ENCODE measurements around the gene PDE9A.
A peak's percentile ranks its signal among the peaks of the same experiment; 100 is the strongest.
"Not testable (repeated sequence)": the region's sequence is repeated elsewhere in the genome, so short reads cannot be mapped to it uniquely, and the experiment has no call there.

The PDE9A gene

GRCh38 chr21:42617486-42617885 lies 35.9 kb upstream of the PDE9A start:
- DNase-seq (no peak), ATAC-seq (replicated peaks) (no peak)
- H3K27me3 Mint-ChIP-seq: peaks cover 26 to 32% of the 10 kb centered on the region in 2 donors
- H3K4me1 Mint-ChIP-seq: no peaks in the 10 kb centered on the region
- H3K36me3 Mint-ChIP-seq: no peaks in the 10 kb centered on the region
- peaks cover 0 to 7% of the 10 kb centered on the region in 2 donors for H3K9me3 Mint-ChIP-seq
- no peak overlapping the region for H3K27ac Mint-ChIP-seq
- no peak overlapping the region for H3K4me3 Mint-ChIP-seq

DNA sequence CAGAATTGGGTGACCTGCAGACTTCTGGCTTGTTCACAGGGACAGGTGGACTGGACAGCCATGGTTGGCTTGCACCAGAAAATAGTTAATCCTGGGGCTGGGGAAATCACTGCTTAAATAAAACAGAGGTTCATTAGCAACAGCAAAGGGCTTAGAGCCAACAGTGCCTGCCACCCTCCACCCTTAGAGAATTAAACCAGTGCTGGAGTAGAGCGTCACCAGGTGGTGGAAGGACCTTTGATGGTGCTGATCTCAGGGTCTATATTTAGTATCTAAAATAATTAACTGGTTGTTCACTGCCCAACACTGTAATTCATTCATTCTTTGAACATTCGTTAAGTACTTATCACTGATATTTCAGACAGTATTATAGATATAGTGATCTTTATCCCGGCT lies 34.7 kb upstream of the PDE9A start:
- Mint-ChIP-seq H3K27ac (no peak overlapping the region), H3K9me3 (peaks cover 0 to 3% of the 10 kb centered on the region in 2 donors), H3K4me1 (peaks cover 0 to under 1% of the 10 kb centered on the region in 2 donors)

DNA sequence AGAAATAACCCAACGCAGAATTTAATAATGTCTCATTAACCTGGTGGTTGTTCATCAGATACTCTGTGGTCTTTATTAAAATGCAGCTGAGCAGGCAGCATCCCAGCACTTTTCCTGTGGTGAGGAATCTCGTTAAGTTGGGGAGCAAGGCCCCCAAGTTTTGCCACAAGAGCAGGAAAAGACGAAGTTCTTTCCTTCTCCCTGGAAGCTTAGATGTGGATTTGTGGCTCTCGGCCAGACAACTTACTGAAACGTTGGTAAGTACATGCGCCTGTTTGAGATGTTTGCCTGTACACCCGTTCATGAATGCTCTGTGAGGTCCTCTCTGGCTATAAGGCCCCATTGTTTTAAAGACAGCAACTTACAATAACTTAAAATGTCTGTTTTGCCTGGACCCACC lies 34.3 kb upstream of the PDE9A start:
- DNase-seq: no peak
- H3K4me3 Mint-ChIP-seq: no peak overlapping the region
- H3K4me1 Mint-ChIP-seq: peaks cover 0 to 5% of the 10 kb centered on the region in 2 donors
- peaks cover 0 to 3% of the 10 kb centered on the region in 2 donors for H3K9me3 Mint-ChIP-seq
- no peaks in the 10 kb centered on the region for H3K36me3 Mint-ChIP-seq
- no peak overlapping the region for H3K27ac Mint-ChIP-seq
- ATAC-seq (replicated peaks): no peak
- H3K27me3 Mint-ChIP-seq: peaks cover 30 to 32% of the 10 kb centered on the region in 2 donors

More for the DNA sequence above, 34.7 kb upstream of the PDE9A start:
- H3K4me3 Mint-ChIP-seq: no peak overlapping the region
- no peak for ATAC-seq (replicated peaks)
- peaks cover 26 to 32% of the 10 kb centered on the region in 2 donors for H3K27me3 Mint-ChIP-seq
- H3K36me3 Mint-ChIP-seq: no peaks in the 10 kb centered on the region
- no peak for DNase-seq

DNA sequence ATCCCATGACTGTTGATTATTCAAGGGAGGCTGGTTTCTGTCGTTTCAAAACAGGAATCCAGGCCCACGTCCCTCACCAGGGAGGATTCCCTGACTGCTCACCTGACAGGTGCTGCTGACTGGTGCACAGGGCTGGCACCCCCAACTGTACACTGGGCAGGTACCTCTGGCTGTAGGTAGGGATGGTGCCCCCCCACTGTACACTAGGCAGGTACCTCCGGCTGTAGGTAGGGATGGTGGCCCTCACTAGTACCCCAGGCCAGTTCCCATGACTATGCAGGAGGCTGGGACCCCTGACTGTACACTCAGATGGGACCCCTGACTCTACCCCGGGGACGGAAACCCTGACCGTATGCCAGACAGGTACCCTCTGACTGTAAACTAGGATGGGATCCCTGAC lies 33.6 kb upstream of the PDE9A start:
- Mint-ChIP-seq H3K4me3 (no peak overlapping the region), H3K27ac (no peak overlapping the region), H3K36me3 (no peaks in the 10 kb centered on the region), H3K4me1 (peaks cover 4 to 11% of the 10 kb centered on the region in 2 donors), H3K27me3 (peaks cover 30 to 32% of the 10 kb centered on the region in 2 donors), H3K9me3 (peaks cover 0 to 3% of the 10 kb centered on the region in 2 donors)
- ATAC-seq (replicated peaks): no peak
- DNase-seq: no peak

DNA sequence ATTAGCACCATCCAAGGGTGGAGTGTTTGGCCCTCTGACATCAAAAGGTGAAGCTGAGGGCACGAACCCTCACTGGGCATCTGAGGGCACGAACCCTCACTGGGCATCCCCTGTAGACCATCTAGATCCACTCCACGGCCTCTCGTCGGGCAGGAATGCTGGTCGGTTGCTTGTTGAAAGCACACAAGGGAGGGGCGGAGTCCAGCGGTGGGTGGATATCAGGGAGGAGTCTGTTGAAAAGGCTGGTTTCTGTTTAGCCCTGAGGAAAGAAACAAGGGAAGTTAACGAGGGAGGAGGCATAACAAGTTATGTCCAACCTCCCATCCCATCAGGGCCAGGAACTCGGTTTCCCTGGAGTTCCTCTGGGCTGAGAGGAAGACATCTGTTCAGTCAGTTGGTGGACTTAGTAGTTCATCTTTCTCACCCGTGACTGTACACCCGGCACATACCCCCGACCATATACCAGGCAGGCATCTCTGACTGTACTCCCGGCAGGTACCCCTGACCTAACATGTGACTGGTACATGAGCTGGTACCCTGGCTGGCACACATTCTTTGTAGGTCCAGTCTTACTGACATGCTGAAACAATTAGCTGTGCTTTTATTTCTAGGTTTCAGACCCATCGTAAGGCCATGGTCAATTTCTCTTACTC lies 32.1 kb upstream of the PDE9A start:
- H3K27me3 Mint-ChIP-seq: peaks cover 32 to 33% of the 10 kb centered on the region in 2 donors
- no peaks in the 10 kb centered on the region for H3K36me3 Mint-ChIP-seq

DNA sequence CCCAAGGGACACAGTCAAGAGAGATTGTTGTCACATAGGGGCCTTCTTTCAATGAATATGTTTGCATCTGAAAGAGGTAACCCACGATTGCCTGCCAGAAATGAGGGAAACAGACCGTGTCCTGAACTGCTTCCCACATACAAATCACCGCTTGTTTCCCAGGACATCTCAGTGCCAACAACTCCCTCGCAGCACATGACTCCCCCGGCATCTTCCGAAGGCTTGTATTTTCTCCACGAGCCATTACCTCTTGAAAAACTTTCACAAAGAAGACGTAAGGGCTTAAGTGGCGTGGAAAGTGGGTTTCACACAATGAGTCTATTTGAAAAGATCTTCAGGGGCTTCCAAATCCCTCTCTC lies 31.6 kb upstream of the PDE9A start:
- no peaks in the 10 kb centered on the region for H3K36me3 Mint-ChIP-seq
- ATAC-seq (replicated peaks): no peak
- no peak overlapping the region for H3K4me3 Mint-ChIP-seq
- H3K27me3 Mint-ChIP-seq: peaks cover 35 to 38% of the 10 kb centered on the region in 2 donors
- H3K4me1 Mint-ChIP-seq: peaks cover 4 to 11% of the 10 kb centered on the region in 2 donors
- DNase-seq: no peak
- peaks cover 0 to 3% of the 10 kb centered on the region in 2 donors for H3K9me3 Mint-ChIP-seq
- H3K27ac Mint-ChIP-seq: no peak overlapping the region

More for the DNA sequence above, 32.1 kb upstream of the PDE9A start:
- H3K4me3 Mint-ChIP-seq: no peak overlapping the region
- ATAC-seq (replicated peaks): no peak
- no peak for DNase-seq
- H3K9me3 Mint-ChIP-seq: peaks cover 0 to 3% of the 10 kb centered on the region in 2 donors
- peaks cover 4 to 11% of the 10 kb centered on the region in 2 donors for H3K4me1 Mint-ChIP-seq
- no peak overlapping the region for H3K27ac Mint-ChIP-seq

GRCh38 chr21:42622284-42622683 lies 31.1 kb upstream of the PDE9A start:
- Mint-ChIP-seq H3K36me3 (no peaks in the 10 kb centered on the region), H3K27ac (no peak overlapping the region), H3K4me3 (no peak overlapping the region), H3K9me3 (peaks cover 0 to 3% of the 10 kb centered on the region in 2 donors), H3K27me3 (peaks cover 38 to 42% of the 10 kb centered on the region in 2 donors), H3K4me1 (peaks cover 4 to 11% of the 10 kb centered on the region in 2 donors)
- ATAC-seq (replicated peaks): no peak
- DNase-seq: no peak

- Mint-ChIP-seq H3K4me3 (no peak overlapping the region), H3K9me3 (peaks cover 0 to 3% of the 10 kb centered on the region in 2 donors), H3K27me3 (peaks cover 27 to 34% of the 10 kb centered on the region in 2 donors), H3K36me3 (no peaks in the 10 kb centered on the region), H3K27ac (no peak overlapping the region), H3K4me1 (peaks cover 4 to 11% of the 10 kb centered on the region in 2 donors)
- DNase-seq (no peak), ATAC-seq (replicated peaks) (no peak)
Measured at GRCh38 chr21:42623694-42624093, 29.7 kb upstream of the PDE9A start.

DNA sequence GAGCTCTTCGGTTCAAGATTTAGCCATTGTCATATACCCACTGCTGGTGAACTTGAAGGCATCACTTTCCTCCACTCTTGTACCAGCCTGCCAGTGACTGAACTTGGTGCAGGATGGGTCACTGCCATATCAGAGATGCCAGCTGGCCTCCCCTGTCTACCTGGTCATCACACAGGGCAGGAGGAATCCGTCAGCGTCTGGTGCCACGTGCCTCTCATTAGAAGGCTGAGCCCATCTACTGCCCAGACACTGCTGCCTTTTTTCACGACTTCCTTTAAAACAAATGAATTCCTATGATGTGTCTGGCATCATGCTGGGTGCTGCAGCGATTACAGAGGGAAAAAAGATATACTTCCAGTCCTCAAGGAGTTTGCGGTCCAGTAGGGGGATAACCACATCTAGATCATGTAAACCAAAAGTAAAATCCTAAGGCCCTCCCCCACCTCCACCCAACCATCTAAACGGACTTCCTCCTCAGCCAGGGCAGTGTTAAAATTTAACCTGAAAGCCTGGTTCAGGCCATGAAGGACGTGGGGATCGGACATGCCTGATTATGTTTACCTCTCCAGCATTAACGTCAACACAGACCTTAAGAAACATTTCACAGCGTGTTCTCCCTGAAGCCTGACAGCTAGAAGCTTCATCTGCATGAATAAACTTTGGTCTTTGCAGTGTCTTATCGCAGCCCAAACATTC lies 29.2 kb upstream of the PDE9A start:
- H3K27me3 Mint-ChIP-seq: peaks cover 25 to 30% of the 10 kb centered on the region in 2 donors
- DNase-seq (no peak), ATAC-seq (replicated peaks) (peak in 1 of 2 donors; percentile 61)
- peaks cover 0 to 3% of the 10 kb centered on the region in 2 donors for H3K9me3 Mint-ChIP-seq
- H3K4me3 Mint-ChIP-seq: no peak overlapping the region
- no peaks in the 10 kb centered on the region for H3K36me3 Mint-ChIP-seq
- peaks cover 4 to 11% of the 10 kb centered on the region in 2 donors for H3K4me1 Mint-ChIP-seq
- no peak overlapping the region for H3K27ac Mint-ChIP-seq

GRCh38 chr21:42624936-42625335 lies 28.5 kb upstream of the PDE9A start:
- DNase-seq (no peak), ATAC-seq (replicated peaks) (no peak)
- peaks cover 4 to 11% of the 10 kb centered on the region in 2 donors for H3K4me1 Mint-ChIP-seq
- H3K36me3 Mint-ChIP-seq: no peaks in the 10 kb centered on the region
- no peak overlapping the region for H3K4me3 Mint-ChIP-seq
- no peak overlapping the region for H3K27ac Mint-ChIP-seq
- peaks cover 21 to 26% of the 10 kb centered on the region in 2 donors for H3K27me3 Mint-ChIP-seq
- H3K9me3 Mint-ChIP-seq: peaks cover 0 to 3% of the 10 kb centered on the region in 2 donors

- Mint-ChIP-seq H3K36me3 (no peaks in the 10 kb centered on the region), H3K27ac (no peak overlapping the region), H3K4me1 (peaks cover 4 to 11% of the 10 kb centered on the region in 2 donors), H3K4me3 (no peak overlapping the region), H3K27me3 (peaks cover 15 to 17% of the 10 kb centered on the region in 2 donors), H3K9me3 (no peaks in the 10 kb centered on the region)
- no peak for ATAC-seq (replicated peaks)
- no peak for DNase-seq
Measured at GRCh38 chr21:42626171-42626570, 27.2 kb upstream of the PDE9A start.

DNA sequence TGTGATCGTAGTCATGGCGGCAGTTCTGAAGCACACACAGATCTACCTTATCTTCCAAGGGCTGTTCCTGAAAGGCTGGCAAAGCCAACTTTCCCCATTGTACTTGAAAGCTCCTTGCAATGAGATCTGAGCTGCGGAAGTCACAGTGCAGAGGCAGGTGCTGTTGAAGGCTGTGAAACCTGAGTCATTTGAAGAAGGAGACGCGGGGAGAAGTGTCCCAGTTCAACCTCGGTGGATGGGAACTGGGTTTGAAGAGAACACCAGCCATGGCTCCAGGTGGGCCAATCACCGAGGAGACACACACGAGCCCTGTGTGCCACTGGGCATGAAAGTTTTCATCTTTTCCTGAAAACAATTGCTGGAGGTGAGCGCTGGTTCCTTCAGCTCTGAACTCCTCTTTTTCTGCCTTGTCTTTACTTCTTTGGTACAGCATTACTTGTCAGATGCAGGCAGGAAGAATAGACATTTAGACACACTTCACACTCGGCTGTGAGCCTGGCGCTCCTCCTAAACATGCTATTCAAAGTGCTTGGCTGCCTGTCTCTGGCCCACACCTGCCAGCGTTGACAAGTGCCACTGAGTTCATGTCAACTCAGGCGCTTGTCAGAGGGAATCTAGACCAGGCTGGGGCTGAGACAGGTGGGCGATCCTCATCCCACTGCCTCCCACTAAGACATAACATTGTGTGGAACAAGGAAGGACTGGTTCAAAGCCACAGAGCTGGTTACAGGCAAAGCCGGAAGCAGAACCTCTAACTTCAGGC lies 25.7 kb upstream of the PDE9A start:
- no peak for ATAC-seq (replicated peaks)
- H3K36me3 Mint-ChIP-seq: no peaks in the 10 kb centered on the region
- no peak for DNase-seq
- H3K27ac Mint-ChIP-seq: no peak overlapping the region
- no peak overlapping the region for H3K4me3 Mint-ChIP-seq
- H3K4me1 Mint-ChIP-seq: peaks cover 4 to 11% of the 10 kb centered on the region in 2 donors
- no peaks in the 10 kb centered on the region for H3K9me3 Mint-ChIP-seq
- H3K27me3 Mint-ChIP-seq: peaks cover 5 to 17% of the 10 kb centered on the region in 2 donors

GRCh38 chr21:42628466-42629061 lies 24.9 kb upstream of the PDE9A start:
- not testable (repeated sequence) for H3K27ac Mint-ChIP-seq; H3K4me3 Mint-ChIP-seq; ATAC-seq (replicated peaks); H3K9me3 Mint-ChIP-seq; H3K36me3 Mint-ChIP-seq; DNase-seq
- H3K27me3 Mint-ChIP-seq: peaks cover 5 to 17% of the 10 kb centered on the region in 2 donors
- H3K4me1 Mint-ChIP-seq: peaks cover 4 to 11% of the 10 kb centered on the region in 2 donors

GRCh38 chr21:42629933-42630589 lies 23.4 kb upstream of the PDE9A start:
- Mint-ChIP-seq H3K4me1 (no peaks in the 10 kb centered on the region), H3K36me3 (no peaks in the 10 kb centered on the region), H3K27me3 (peaks cover 5 to 12% of the 10 kb centered on the region in 2 donors), H3K27ac (no peak overlapping the region), H3K9me3 (no peaks in the 10 kb centered on the region), H3K4me3 (no peak overlapping the region)
- no peak for ATAC-seq (replicated peaks)
- no peak for DNase-seq

Measured in stimulated activated naive B cell treated with anti-CD40 and anti-IgM and Interleukin-4, amounts not matched to agents 10 μg/mL and 1 μg/mL and 100 μg/mL, for 72 hours (primary cell).